Stimulated activated CD4-positive, alpha-beta T cell treated with anti-CD3 and anti-CD28 coated beads, Interleukin-12 subunit alpha, Interleukin-12 subunit beta, amount 100 ng/mL, for 4 hours (primary cell): Measurements from ENCODE around the gene SNTG2.

Experiments
- DNase-seq: peaks from one replicate; pipeline ENCODE4 v3.0.0-alpha.2; 2020

SNTG2 gene

GRCh38 chr2:929011-929735 lies 21.5 kb upstream of the SNTG2 start:
- no peak for DNase-seq

GRCh38 chr2:929925-930324 lies 20.7 kb upstream of the SNTG2 start:
- no peak for DNase-seq

GRCh38 chr2:930935-931334 lies 19.7 kb upstream of the SNTG2 start:
- no peak for DNase-seq

GRCh38 chr2:932320-933115 lies 18.1 kb upstream of the SNTG2 start:
- no peak for DNase-seq

GRCh38 chr2:933734-934295 lies 16.8 kb upstream of the SNTG2 start:
- DNase-seq, result no peak

- no peak for DNase-seq
Measured at GRCh38 chr2:937530-937929, 13.1 kb upstream of the SNTG2 start.

- no peak for DNase-seq
Measured at GRCh38 chr2:938181-939005, 12.3 kb upstream of the SNTG2 start.

GRCh38 chr2:939936-940601 lies 10.6 kb upstream of the SNTG2 start:
- no peak for DNase-seq

GRCh38 chr2:941871-942270 lies 8.8 kb upstream of the SNTG2 start:
- DNase-seq, result no peak

GRCh38 chr2:942775-943460 lies 7.7 kb upstream of the SNTG2 start:
- DNase-seq, result no peak

GRCh38 chr2:943461-943797 lies 7.2 kb upstream of the SNTG2 start:
- no peak for DNase-seq

- DNase-seq, result no peak
Measured at GRCh38 chr2:943821-944220, 6.8 kb upstream of the SNTG2 start.

- DNase-seq, result no peak
Measured at GRCh38 chr2:944693-945092, 6.0 kb upstream of the SNTG2 start.

- DNase-seq, result no peak
Measured at GRCh38 chr2:945104-945503, 5.5 kb upstream of the SNTG2 start.

- no peak for DNase-seq
Measured at GRCh38 chr2:946073-946948, 4.3 kb upstream of the SNTG2 start.

GRCh38 chr2:949384-950079 lies 1.1 kb upstream of the SNTG2 start:
- no peak for DNase-seq

- no peak for DNase-seq
Measured at GRCh38 chr2:951224-952006, 766 bp downstream of the SNTG2 start.

GRCh38 chr2:953408-953807 lies 2.8 kb downstream of the SNTG2 start:
- no peak for DNase-seq

GRCh38 chr2:953975-954686 lies 3.5 kb downstream of the SNTG2 start:
- no peak for DNase-seq
